HG02852 (cell line): ENCODE data around the gene PBX2.
"Not testable (repeated sequence)": the region's sequence is repeated elsewhere in the genome, so short reads cannot be mapped to it uniquely, and the experiment has no call there.

Experiments
- ATAC-seq: cut with Tn5 transposase; IDR thresholded peaks from one replicate; pipeline ENCODE4 v1.9.1; 2021; ENCODE audit warnings: mild to moderate bottlenecking, moderate library complexity; ENCODE audit not compliant: unreplicated experiment

PBX2 gene

GRCh38 chr6:32203426-32204267 lies 13.6 kb upstream of the PBX2 start:
- ATAC-seq: no peak

- no peak for ATAC-seq
Measured at GRCh38 chr6:32202186-32202585, 12.2 kb upstream of the PBX2 start.

GRCh38 chr6:32200711-32201475 lies 10.9 kb upstream of the PBX2 start:
- no peak for ATAC-seq

GRCh38 chr6:32198866-32199265 lies 8.9 kb upstream of the PBX2 start:
- ATAC-seq: no peak

GRCh38 chr6:32198345-32198696 lies 8.3 kb upstream of the PBX2 start:
- no peak for ATAC-seq

- no peak for ATAC-seq
Measured at GRCh38 chr6:32196682-32197616, 6.9 kb upstream of the PBX2 start.

- ATAC-seq: peak; percentile 72
Measured at GRCh38 chr6:32195902-32196681, 6.1 kb upstream of the PBX2 start.

GRCh38 chr6:32195652-32195901 lies 5.6 kb upstream of the PBX2 start:
- no peak for ATAC-seq

GRCh38 chr6:32194825-32195651 lies 5.0 kb upstream of the PBX2 start:
- ATAC-seq: peak; percentile 71

GRCh38 chr6:32194388-32194787 lies 4.4 kb upstream of the PBX2 start:
- no peak for ATAC-seq

GRCh38 chr6:32193096-32193495 lies 3.1 kb upstream of the PBX2 start:
- not testable (repeated sequence) for ATAC-seq

GRCh38 chr6:32192608-32193039 lies 2.6 kb upstream of the PBX2 start, which contains the start of gene GPSM3:
Gene GPSM3, minus strand, starts transcription at chr6:32192643. Its CDS starts 130 bp downstream, at chr6:32192513.
- no peak for ATAC-seq

GRCh38 chr6:32191696-32192607 lies 1.9 kb upstream of the PBX2 start:
- no peak for ATAC-seq

GRCh38 chr6:32190911-32191677 lies 1.1 kb upstream of the PBX2 start:
- ATAC-seq: no peak

GRCh38 chr6:32189742-32190053 lies 304 bp downstream of the PBX2 start:
- ATAC-seq: no peak

- ATAC-seq: no peak
Measured at GRCh38 chr6:32189069-32189741, 797 bp downstream of the PBX2 start.

GRCh38 chr6:32188381-32189068 lies 1.5 kb downstream of the PBX2 start:
- ATAC-seq: no peak
